Stimulated activated CD8-positive, alpha-beta memory T cell treated with anti-CD3 and anti-CD28 coated beads, Interleukin-12 subunit alpha, Interleukin-12 subunit beta, amount 100 ng/mL, for 4 hours (primary cell): ENCODE measurements around the gene CREB3L1.
A peak's percentile ranks its signal among the peaks of the same experiment; 100 is the strongest.

Source experiments
- DNase-seq: peaks from one replicate; pipeline ENCODE4 v3.0.0-alpha.2; 2020; ENCODE audit warnings: low read depth

CREB3L1 gene

DNA sequence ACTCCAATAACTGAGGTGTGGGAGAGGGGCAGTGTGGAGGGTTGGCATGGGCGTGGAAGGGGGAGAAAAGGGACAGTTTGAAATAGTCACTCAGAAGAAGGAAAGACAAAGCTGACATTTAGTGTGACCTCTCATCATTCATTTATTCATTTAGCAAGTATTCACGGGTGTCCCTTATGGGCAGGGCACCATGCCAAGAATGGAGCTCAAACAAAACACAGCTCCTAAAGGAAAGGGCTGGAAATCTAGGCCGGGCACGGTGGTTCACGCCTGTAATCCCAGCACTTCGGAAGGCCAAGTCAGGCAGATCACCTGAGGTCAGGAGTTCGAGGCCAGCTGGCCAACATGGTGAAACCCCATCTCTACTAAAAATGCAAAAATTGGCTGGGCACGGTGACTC is 50.4 kb downstream of the CREB3L1 start:
- no peak for DNase-seq

GRCh38 chr11:46330154-46330553 is 52.7 kb downstream of the CREB3L1 start:
- no peak for DNase-seq

DNA sequence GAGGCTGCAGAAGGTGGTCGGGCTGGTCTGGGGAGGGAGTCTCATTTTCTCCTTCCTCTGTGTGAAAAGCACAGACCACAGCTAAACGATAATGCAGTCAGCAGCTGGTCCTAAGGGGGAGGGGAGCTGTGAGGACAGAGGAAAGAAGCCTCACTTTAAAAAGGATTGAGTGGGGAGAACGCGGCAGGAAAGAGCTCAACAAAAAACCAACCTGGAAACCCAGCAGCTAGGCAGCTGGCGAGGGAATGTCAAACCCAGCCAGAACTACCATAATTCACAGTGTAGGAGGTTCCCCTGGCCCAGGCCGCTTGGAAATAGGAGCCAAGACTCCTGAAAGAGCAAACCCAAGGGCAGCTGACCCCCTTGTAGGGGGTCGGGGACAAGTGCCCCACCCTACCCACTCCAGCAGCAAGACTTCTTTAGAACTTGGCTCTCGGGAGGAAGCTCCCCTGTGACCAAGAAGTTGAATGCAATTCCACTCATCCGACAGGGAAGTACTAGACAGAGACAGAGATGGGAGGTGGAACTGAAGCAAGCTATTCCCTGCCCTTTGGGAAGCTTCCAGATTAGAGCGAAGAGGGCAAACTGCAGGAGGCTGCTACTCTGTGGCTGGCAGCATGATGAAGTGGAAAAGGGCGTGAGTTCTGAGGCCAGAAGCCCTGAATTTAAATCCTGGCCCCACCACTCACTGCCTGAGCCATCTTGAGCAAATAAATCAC is 53.3 kb downstream of the CREB3L1 start:
- no peak for DNase-seq

- DNase-seq: no peak
Measured at GRCh38 chr11:46331282-46331984, 54.0 kb downstream of the CREB3L1 start.

GRCh38 chr11:46332093-46332567 is 54.7 kb downstream of the CREB3L1 start:
- DNase-seq: no peak

GRCh38 chr11:46332568-46333393 is 55.3 kb downstream of the CREB3L1 start:
- peak; percentile 50 for DNase-seq

DNA sequence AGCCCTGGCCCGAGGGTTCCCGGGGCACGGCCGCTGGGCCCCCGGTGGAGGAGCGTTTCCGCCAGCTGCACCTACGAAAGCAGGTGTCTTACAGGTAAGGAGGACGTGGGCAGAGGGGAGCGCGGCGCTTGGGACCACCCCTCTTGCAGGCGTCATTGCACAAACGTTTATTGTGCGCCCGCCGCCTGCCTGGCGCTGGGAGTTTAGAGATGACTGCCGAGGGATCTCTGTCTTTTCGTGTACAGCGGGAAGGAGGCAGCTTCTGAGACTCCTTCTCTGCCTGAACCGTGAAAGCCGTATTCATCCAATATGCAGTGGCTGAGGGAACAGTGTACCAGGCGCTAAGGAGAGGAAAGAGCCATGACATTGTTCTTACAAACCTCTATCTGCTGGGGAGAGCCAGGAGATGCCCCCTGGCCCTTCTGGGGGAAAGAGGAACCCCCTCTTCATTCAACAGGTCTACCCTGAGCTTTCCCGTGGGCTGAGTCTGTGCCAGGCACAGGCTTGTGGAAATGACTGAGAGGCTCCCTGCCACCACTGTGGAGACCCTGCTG is 56.0 kb downstream of the CREB3L1 start:
- DNase-seq: no peak

- DNase-seq: no peak
Measured at GRCh38 chr11:46334211-46334610, 56.7 kb downstream of the CREB3L1 start.

- DNase-seq: no peak
Measured at GRCh38 chr11:46335271-46335670, 57.8 kb downstream of the CREB3L1 start.

GRCh38 chr11:46335890-46336562 is 58.6 kb downstream of the CREB3L1 start:
- no peak for DNase-seq

DNA sequence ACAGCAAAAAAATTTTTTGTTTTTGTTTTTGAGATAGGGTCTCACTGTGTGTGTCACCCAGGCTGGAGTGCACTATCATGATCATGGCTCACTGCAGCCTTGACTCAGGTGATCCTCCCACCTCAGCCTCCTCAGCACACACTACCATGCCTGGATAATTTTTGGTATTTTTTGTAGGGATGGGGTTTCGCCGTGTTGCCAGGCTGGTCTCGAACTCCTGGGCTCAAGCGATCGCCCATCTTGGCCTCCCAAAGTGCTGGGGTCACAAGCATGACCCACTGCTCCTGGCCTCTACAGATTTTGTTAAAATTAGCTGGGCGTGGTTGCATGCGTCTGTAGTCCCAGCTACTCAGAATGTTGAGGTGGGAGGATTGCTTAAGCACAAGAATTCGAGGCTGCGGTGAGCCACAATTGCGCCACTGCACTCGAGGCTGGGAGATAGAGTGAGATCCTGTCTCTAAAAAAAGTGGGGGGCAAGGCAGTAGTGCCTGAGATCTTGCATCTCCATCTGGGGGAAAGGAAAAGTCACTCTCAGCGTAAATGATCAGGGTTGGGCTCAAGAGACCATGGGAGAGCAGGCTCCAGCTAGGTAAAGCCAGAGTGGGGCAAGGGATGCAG is 59.2 kb downstream of the CREB3L1 start:
- DNase-seq: no peak

- DNase-seq: no peak
Measured at GRCh38 chr11:46337626-46338345, 60.3 kb downstream of the CREB3L1 start.

DNA sequence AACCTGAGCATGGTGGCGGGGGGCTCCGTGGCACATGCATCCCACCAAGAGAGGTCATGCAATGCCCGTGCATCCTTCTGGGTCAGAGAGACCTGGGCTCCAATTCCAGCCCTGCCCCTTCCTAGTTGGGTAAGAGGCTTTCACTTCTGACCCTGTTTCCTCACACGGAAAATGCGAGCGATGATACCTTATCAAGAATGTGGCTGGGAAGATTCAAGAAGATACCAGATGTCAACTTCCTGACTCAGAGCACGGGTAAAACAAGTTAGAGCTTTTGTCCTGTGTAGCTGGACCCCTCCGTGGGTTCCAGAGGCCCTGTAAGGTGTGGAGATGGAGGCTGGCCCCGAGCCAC is 61.1 kb downstream of the CREB3L1 start:
- no peak for DNase-seq

- no peak for DNase-seq
Measured at GRCh38 chr11:46338988-46339666, 61.7 kb downstream of the CREB3L1 start.

DNA sequence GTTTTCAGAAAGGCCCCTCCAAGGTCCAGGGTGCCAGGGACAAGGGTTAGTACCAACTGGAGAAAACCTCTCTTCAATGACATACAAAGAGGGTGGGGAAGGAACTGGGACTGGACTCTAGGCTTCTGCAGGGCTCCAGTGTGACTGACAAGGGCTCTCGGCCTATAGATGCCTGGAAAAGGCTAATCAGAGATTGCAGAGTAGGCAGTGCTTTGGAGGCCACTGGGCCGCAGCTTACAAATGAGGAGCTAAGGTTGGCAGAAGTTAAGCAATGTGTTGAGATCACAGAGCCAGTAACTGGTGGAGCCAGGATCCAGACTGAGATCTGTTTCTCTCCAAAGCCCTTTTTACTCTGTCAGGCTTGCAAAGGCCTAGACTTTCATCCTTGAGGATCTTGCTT is 62.4 kb downstream of the CREB3L1 start:
- DNase-seq: no peak

- DNase-seq: no peak
Measured at GRCh38 chr11:46341454-46341853, 64.0 kb downstream of the CREB3L1 start.

DNA sequence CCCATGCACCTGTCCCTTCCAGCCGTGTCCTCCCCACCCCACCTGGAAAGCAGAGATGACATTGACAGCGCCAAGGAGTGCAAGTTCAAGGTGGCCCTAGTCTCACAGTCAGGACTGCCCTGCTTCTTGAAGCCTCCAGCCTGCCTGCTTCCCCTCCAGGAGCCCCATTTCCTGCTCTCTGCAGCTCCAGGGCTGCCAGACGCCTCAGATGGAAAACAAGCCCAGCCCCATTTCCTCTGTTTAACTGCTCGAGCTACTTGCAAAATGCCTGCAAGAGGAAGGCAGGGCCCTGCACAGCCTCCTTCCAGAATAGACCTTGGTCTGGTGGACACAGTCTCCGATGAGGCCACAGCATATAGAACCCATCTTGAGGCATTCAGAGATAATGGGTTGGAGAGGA is 64.8 kb downstream of the CREB3L1 start:
- no peak for DNase-seq

- no peak for DNase-seq
Measured at GRCh38 chr11:46343520-46343919, 66.1 kb downstream of the CREB3L1 start.

DNA sequence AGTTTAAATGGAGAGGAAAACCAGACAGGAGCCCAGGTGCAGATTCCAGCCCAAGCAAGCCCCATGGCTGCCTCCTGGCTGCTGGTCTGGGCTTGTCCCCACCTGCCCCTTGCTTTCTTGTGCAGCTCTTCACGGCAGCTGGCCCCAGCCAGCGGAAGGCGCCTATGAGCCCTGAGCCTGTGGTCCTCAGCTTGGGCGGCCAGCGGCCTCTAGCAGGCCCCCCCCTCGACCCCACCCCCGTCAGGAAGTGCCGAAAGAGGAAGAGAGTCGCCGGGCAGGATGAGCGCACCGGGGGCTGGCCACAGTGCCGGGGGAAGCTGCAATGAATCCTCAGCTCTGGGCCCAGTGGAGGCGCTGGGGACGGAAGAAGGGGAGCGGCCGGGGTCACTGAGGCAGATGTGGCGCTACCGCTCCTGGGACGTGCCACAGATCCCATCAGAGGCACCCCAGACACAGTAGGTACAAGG is 67.7 kb downstream of the CREB3L1 start:
- no peak for DNase-seq

- DNase-seq: no peak
Measured at GRCh38 chr11:46345881-46346484, 68.5 kb downstream of the CREB3L1 start.
